Brain microvascular endothelial cell (primary cell): ENCODE results near the gene TMEM60.

ENCODE experiments used
- DNase-seq: peaks from one replicate; pipeline ENCODE4 v3.0.0-alpha.2; 2020
- H3K27ac ChIP-seq: fragments of 250-450 bp; sonication (Bioruptor Pico); 2 replicates; pipeline ENCODE4 v1.5.1; 2020; ENCODE audit warnings: mild to moderate bottlenecking, moderate library complexity
- H3K27me3 ChIP-seq: fragments of 250-450 bp; sonication (Bioruptor Pico); replicated peaks from 2 replicates; pipeline ENCODE4 v1.5.1; 2020; ENCODE audit warnings: mild to moderate bottlenecking
- H3K36me3 ChIP-seq: fragments of 250-450 bp; sonication (Bioruptor Pico); replicated peaks from 2 replicates; pipeline ENCODE4 v1.5.1; 2020; ENCODE audit warnings: mild to moderate bottlenecking
- H3K4me3 ChIP-seq: 2 replicates; pipeline ENCODE4 v1.5.1; 2011; ENCODE audit warnings: low read depth, mild to moderate bottlenecking, control low read depth, low read length, moderate library complexity
- in situ Hi-C: cut with HindIII; loops from 2 replicates; pipeline ENCODE4 v1.10.0; 2017; ENCODE audit warnings: low sequenced_read_pairs, low pct_ligation_motif_present
- TF ChIP-seq, protein P1 (sequence below): IDR thresholded peaks from 2 replicates; pipeline ENCODE4 v1.5.1; 2011; ENCODE audit warnings: low read depth, mild to moderate bottlenecking, moderate library complexity, low read length, control low read depth, inconsistent platforms; ENCODE audit errors: missing control alignments

TMEM60 gene

DNA sequence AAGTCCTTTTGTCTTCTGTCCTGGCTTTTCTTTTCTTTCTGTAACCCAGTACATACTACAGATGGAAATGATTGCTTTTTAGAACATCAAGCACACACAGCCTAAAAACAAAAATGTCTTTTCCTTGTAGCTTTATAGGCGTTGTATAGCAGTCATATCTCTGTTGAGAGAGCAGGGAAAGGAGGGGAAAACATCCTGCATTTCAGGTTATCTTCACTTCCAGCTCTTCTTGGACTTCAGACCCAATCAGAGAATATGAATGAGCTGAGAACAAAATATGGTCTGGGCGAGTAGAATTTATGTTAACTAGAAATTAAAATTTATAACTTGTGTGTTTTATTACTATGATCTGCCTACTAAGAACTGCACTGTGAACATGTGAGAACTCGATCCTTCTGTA lies 14.7 kb downstream of the TMEM60 start:
- TF ChIP-seq, protein P1, sequence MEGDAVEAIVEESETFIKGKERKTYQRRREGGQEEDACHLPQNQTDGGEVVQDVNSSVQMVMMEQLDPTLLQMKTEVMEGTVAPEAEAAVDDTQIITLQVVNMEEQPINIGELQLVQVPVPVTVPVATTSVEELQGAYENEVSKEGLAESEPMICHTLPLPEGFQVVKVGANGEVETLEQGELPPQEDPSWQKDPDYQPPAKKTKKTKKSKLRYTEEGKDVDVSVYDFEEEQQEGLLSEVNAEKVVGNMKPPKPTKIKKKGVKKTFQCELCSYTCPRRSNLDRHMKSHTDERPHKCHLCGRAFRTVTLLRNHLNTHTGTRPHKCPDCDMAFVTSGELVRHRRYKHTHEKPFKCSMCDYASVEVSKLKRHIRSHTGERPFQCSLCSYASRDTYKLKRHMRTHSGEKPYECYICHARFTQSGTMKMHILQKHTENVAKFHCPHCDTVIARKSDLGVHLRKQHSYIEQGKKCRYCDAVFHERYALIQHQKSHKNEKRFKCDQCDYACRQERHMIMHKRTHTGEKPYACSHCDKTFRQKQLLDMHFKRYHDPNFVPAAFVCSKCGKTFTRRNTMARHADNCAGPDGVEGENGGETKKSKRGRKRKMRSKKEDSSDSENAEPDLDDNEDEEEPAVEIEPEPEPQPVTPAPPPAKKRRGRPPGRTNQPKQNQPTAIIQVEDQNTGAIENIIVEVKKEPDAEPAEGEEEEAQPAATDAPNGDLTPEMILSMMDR, result no peak
- DNase-seq, result no peak
- peaks cover 3% of the 10 kb centered on the region for H3K36me3 ChIP-seq
- no peaks in the 10 kb centered on the region for H3K27me3 ChIP-seq
- in situ Hi-C loops, result no loop called here
- H3K4me3 ChIP-seq, result no peak overlapping the region
- no peak overlapping the region for H3K27ac ChIP-seq

DNA sequence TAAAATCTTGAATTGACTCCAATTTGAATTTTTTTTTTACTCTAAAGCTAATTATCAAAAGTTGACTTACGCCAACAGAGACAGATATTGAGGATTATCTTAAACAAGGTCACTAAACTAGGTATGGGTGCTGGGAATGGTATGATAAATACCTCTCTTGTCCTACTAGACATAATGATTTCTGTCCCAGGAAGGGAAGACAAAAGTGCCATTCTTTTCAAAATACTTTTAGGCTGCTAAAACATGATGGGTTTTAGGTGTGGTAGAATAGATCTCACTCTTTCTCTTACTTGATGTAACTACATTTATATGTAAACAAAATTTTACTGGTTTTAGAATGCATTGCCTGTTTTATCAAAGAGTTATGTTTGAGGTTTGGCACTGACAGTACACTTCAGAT lies 15.1 kb downstream of the TMEM60 start:
- H3K27me3 ChIP-seq, result no peaks in the 10 kb centered on the region
- no peak overlapping the region for H3K27ac ChIP-seq
- peaks cover 4% of the 10 kb centered on the region for H3K36me3 ChIP-seq
- TF ChIP-seq, protein P1, result no peak
- in situ Hi-C loops, result no loop called here
- no peak overlapping the region for H3K4me3 ChIP-seq
- no peak for DNase-seq

DNA sequence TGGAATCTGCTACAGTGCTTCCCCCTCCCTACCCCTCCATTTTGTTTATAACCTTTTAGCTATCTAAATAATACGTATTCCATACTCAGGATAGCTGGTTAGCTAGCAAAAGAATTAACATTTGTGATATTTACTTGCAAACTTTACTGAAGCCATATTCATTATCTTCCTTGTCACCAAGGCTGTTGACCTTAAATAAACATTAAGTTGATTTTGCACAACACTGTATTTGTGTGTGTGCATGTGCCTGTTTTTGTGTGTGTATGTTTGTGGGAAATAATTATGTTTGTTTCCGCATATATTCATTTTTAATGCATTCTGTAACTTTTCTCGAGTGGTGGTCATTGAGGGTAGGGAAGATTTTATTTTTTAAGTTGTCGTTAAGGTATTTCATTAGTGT lies 15.9 kb downstream of the TMEM60 start:
- Histone ChIP-seq H3K27me3 (no peaks in the 10 kb centered on the region), H3K4me3 (no peak overlapping the region), H3K36me3 (peaks cover 4% of the 10 kb centered on the region), H3K27ac (no peak overlapping the region)
- in situ Hi-C loops, result no loop called here
- DNase-seq, result no peak
- TF ChIP-seq, protein P1, result no peak

DNA sequence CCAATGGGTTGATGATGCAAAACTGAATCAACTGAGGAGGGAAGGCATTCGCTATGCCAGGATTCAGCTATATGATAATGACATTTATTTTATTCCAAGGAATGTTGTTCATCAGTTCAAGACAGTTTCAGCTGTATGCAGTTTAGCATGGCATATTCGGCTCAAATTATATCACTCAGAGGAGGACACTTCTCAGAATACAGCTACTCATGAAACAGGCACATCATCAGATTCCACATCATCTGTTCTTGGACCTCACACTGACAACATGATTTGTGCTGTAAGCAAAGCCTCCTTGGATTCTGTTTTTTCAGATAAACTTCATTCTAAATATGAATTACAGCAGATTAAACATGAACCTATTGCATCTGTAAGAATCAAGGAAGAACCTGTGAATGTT lies 19.7 kb downstream of the TMEM60 start:
- Histone ChIP-seq H3K27me3 (no peaks in the 10 kb centered on the region), H3K4me3 (no peak overlapping the region), H3K27ac (no peak overlapping the region), H3K36me3 (peaks cover 6% of the 10 kb centered on the region)
- TF ChIP-seq, protein P1, result no peak
- in situ Hi-C loops, result no loop called here
- DNase-seq, result no peak

DNA sequence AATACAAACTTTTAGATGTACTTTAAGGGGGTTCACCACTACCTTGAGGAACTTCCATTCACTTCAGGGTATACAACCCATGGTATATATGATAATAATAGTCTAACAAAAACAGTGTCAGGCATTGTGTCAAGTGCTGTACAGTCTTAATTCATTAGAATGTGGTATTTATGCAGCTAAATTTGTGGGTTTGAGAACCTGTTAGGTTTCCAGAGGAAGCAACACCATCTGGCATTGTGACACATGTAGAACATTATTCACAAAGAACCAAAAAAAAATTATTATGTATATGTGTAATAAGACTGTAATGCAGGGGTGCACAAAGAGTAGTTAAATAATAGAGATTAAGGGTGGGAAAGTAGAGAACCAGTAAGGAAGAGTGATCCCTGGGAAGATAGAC lies 26.3 kb downstream of the TMEM60 start:
- TF ChIP-seq, protein P1, result no peak
- Histone ChIP-seq H3K27ac (no peak overlapping the region), H3K36me3 (peaks cover 2% of the 10 kb centered on the region), H3K27me3 (no peaks in the 10 kb centered on the region), H3K4me3 (no peak overlapping the region)
- no peak for DNase-seq
- in situ Hi-C loops, result loop anchor here (25.0 kb wide), 1 partner anchor 110 kb away; no protein-coding TSS in a partner anchor

DNA sequence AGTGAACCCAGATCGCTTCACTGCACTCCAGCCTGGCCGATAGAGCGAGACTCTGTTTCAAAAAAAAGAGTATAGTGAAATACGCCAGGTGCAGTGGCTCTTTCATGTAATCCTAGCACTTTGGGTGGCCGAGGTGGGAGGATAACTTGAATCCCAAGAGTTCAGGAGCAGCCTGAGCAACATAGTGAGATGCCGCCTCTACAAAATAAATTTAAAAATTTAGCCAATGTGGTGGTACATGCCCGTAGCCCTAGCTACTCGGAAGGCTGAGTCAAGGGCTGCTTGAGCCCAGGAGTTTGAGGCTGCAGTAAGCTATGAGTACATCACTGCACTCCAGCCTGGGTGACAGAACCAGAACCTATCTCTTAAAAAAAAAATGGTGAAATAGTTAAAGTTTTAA lies 27.9 kb downstream of the TMEM60 start:
- H3K4me3 ChIP-seq, result no peak overlapping the region
- no peak overlapping the region for H3K27ac ChIP-seq
- TF ChIP-seq, protein P1, result no peak
- in situ Hi-C loops, result loop anchor here (25.0 kb wide), 1 partner anchor 108 kb away; no protein-coding TSS in a partner anchor
- no peaks in the 10 kb centered on the region for H3K27me3 ChIP-seq
- no peaks in the 10 kb centered on the region for H3K36me3 ChIP-seq
- DNase-seq, result no peak
